Inflammatory macrophage treated with lipopolysaccharide for 1 hour (primary cell): ENCODE results near the gene BLVRB.
"Not testable (repeated sequence)": the region's sequence is repeated elsewhere in the genome, so short reads cannot be mapped to it uniquely, and the experiment has no call there.

ENCODE experiments used
- DNase-seq, 2 donors: peaks; one replicate each; pipeline ENCODE4 v3.0.0-alpha.2; 2020 to 2022

The BLVRB gene

DNA sequence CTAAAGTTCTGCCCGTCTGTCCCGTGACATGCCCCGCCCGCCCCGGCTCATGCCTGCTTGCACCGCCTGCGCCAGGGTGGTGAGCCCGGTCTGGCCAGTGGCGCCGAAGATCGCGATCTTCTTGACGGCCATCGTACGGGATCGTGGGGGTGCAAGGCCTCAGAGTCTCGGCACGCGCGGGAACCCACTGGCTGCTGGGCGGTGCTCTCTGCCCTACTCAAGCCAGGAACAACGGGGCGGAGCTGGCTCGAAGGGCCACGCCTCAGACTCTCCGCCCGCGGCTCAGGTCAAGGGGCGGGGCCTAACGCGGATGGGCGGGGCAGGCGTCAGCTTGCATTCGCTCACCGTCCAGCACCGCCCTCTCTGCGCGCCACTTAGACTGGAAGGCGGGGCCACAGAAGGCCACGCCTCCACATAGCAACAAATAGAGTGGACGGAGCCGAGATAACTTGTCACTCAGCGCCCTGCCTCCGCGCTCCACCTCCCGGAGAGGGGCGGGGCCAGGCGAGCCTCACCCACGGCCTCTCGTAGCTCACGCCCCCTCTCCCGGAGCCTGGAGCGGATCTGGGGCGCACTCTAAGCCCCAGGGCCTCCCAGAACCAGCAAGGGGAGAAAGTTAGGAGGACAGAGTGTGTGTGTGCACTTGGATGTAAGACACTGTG is at the start of gene BLVRB:
Gene BLVRB (minus strand): TSS at position 189 of the 662 bp plus-strand sequence. CDS start 57 bp downstream, at position 132.
- DNase-seq: peak; percentile 99 to 100

DNA sequence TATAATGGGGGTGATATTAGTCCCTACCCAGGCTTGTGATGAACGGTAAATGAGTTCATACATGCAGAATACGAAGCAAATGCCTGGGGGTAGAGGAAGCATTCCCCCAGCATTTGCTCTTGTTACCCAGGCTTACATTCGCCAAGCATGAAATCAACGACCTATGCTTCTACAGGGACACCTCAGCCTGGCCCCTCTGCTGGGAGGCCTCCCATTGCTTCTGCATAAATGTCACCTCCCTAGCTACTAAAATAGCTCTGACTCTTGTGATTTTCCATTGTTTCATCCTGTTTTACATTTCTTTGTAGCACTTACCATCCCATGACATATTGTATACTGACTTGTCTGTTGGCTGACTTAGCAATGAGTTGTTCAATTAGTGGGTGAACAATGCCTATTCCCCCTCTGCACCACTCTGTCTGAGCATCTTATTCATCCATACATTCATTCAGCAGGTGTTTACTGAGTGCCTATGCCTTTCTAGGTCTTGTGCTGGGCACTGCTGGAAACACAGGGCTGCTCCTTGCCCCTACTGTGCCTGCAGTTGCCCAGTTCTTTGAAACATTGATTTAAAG is 48.3 kb upstream of the BLVRB start:
- no peak for DNase-seq

DNA sequence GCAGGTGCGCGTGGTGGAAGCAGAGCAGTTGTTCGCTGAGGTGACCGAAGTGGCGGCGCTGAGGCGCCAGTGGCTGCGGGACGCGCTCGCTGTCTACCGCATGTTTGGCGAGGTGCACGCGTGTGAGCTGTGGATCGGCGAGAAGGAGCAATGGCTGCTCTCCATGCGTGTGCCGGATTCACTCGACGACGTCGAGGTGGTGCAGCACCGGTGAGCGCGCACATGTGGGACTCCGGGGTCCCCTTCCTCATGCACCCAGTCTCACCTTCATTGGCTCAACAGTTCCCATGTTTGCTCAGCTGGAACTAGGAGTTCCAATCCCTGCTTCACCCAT is 47.8 kb upstream of the BLVRB start:
- no peak for DNase-seq

DNA sequence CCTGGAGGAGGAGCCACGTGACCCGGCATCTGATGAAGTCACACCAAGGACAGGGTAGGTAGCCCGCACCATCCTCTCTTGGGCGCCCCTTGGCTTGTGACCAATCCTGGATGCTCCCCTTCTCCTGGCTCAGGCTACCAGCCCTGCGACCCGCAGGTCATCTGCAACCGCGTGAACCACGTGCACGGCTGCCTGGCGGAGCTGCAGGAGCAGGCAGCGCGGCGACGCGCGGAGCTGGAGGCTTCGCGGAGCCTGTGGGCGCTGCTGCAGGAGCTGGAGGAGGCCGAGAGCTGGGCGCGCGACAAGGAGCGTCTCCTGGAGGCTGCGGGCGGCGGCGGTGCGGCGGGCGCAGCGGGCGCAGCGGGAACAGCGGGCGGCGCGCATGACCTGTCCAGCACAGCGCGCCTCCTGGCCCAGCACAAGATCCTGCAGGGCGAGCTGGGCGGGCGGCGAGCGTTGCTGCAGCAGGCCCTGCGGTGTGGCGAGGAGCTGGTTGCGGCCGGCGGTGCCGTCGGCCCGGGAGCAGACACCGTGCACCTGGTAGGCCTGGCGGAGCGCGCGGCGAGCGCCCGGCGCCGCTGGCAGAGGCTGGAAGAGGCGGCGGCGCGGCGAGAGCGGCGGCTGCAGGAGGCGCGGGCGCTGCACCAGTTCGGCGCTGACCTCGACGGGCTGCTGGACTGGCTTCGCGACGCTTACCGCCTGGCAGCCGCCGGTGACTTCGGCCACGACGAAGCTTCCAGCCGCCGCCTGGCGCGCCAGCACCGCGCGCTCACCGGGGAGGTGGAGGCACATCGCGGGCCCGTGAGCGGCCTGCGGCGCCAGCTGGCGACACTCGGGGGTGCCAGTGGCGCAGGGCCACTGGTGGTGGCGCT is 47.2 kb upstream of the BLVRB start:
- DNase-seq: no peak

DNA sequence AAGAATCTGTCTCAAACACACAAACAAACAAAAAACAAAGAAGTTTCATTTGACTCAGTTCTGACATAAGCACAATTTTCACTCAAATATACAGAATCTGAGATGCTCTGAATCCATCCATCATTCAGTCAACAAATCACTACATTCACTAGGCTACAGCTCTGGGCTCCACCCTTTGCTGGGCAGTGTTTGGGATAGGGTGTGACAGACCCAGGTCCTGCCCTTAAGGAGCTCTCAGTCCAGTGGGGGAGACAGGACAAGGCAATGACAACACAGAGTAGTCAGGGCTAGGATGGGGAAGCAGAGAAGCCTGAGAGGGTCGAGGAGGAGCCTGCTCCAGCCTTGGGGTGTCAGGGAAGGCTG is 46.5 kb upstream of the BLVRB start:
- no peak for DNase-seq

DNA sequence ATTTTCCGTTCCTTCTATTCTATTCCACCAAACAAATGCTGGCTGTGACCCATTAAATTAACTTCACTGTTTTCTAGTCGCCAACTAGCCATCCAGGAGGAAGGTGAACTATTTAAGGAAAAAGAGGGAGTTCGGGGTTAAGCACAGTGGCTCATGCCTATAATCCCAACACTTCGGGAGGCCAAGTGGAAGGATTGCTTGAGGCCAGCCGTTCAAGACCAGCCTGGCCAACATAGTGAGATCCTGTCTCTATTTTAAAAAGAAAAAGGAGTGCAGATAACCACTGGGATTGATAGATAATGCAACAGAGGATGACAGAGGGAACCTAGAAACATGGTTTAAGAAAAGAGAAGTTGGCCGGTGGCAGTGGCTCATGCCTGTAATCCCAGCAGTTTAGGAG is 45.9 kb upstream of the BLVRB start:
- no peak for DNase-seq

DNA sequence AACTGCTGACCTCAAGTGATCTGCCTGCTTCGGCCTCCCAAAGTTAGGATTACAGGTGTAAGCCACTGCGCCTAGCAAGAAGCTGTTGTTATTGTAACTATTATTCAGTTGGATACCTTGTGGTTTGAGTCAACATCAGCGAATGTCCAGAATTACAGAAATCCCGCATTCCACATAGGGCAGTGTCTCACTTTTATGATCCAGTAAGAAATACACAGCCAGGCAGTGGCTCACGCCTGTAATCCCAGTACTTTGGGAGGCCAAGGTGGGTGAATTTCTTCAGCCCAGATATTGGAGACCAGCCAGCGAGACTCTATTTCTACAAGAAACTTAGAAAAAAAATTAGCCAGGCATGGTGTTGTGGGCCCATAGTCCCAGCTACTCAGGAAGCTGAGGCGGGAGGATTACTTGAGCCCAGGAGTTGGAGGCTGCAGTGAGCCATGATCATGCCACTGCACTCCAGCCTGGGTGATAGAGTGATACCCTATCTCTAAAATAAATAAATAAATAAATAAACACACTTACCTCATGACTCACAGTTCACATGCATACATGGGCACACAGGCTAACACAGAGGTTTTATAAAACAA is 45.1 kb upstream of the BLVRB start:
- DNase-seq: no peak

DNA sequence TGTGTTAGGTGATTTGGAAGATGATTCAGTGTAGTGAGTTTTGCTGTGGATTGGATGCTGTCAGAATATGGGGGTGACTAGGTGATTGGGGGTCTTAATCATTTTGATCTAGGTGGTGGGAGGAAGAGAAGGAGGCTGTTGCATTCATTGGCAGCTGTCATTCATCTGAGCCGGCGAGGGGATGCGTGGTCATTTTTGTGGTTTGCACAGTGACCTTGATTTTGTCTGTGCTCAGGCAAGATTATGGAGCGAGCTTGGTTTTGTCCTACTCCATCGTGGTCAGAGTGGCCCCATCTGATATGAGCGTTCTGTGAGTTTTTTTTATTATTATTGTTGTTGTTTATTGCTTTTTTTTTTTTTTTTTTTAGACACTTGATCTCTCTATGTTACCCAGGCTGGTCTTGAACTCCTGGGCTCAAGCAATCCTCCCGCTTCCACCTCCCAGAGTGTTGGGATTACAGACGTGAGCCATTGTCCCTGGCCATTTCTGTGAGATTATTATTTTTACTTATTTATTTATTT is 43.3 kb upstream of the BLVRB start:
- no peak for DNase-seq

DNA sequence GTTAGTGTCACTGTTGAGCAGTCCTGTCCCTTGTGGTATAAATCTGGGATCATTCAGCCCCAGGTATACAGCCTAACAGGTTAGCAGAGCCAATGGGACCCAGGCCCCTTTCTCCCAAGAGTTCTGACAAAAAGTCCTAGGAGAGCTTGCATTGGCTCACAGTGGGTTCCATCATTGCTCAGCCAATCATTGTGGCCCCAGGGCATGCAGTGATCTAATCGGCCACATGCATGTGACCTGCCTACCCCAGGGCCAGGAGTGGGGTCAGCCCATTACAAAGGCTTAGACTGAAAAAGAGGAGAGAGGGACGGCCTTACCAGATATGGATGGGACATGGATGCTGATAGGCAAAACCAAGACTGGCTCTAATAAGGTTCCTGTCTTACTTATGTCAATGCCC is 42.3 kb upstream of the BLVRB start:
- no peak for DNase-seq

DNA sequence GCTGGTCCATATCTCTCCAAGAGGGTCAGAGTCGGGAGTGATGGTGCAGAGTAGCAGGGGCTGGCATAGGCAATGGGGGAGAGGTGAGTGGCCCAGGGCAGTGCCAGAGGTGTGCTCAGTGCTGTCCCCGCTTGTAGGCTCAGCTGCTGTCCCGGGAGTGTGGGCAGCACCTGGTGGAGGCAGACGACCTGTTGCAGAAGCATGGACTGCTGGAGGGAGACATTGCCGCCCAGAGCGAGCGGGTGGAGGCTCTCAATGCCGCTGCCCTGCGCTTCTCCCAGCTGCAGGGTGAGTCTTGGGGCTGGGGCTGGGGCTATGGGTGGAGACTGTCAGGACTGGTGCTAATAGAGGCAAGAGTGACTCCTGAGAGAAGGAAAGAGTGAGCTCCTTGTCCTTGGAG is 40.6 kb upstream of the BLVRB start:
- DNase-seq: no peak

DNA sequence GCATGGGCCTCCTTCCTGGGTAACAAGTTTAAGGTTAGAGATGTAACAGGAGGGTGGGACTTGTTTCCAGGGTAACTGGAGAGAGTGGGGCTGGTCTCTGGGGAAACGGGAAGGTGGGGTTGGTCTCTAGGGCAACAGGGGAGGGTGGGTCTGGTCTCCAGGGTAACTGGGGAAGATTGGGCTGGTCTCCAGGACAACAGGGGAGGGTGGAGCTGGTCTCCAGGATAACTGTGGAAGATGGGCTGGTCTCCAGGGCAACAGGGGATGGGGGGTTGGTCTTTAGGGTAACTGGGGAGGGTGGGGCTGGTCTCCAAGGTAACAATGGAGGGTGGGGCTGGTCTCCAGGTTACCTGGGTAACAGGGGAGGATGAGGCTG is 37.8 kb upstream of the BLVRB start:
- no peak for DNase-seq

DNA sequence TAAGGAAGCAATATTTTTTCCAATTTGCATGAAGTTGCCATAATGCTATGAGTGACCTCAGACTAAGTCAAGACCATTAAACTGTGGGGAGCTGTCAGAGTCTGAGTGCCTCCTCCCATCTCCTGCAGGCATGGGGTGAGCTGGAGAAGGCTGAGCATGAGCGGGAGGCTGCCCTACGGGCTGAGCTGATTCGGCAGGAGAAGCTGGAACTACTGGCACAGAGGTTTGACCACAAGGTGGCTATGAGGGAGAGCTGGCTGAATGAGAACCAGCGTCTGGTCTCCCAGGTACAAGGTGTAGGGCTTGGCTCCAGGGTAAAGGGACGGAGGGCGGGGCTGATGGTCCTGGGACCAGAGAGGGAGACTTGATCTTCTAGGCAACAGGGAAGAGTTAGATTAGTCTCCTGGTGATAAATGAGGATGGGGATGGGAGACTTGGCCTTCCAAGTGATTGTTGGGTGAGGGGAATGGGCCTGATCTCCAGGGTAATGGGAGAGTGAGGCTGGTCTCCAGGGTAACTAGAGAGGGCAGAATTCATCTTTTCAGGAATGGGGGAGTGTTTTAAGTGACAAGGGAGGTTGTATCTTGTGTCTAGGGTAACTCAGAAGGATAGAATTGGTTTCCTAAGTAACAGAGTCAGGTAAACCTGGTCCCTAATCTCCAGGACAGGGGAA is 37.2 kb upstream of the BLVRB start:
- DNase-seq: no peak

DNA sequence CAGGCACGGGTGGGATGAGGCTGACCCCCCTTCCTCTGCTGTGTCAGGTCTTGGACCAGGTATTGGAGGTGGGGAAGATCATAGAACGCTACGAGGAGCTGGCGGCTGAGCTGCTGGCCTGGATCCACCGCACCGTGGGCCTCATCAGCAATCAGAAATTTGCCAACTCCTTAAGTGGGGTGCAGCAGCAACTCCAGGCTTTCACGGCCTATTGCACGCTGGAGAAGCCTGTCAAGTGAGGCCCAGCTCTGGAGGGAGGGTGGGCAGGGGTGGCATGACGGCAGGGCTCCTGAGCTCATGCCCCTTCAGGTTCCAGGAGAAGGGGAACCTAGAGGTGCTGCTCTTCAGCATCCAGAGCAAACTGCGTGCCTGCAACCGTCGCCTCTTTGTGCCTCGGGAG is 36.5 kb upstream of the BLVRB start:
- DNase-seq: no peak

DNA sequence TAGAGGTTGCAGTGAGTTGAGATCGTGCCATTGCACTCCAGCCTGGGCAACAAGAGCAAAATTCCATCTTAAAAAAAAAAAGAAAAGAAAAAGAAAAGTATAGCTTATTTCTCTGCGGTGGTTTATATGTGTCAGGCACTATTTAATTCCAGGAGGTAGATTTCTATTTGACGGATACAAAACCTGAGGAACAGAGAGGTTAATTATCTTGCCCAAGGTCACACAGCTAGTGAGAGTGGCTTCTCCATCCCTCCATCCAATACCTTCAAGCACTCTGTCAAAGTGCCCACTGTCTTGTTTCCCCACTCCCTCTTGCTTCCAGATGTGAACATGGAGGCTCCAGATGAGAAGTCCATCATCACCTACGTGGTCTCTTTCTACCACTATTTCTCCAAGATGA is 36.1 kb upstream of the BLVRB start:
- DNase-seq: no peak

DNA sequence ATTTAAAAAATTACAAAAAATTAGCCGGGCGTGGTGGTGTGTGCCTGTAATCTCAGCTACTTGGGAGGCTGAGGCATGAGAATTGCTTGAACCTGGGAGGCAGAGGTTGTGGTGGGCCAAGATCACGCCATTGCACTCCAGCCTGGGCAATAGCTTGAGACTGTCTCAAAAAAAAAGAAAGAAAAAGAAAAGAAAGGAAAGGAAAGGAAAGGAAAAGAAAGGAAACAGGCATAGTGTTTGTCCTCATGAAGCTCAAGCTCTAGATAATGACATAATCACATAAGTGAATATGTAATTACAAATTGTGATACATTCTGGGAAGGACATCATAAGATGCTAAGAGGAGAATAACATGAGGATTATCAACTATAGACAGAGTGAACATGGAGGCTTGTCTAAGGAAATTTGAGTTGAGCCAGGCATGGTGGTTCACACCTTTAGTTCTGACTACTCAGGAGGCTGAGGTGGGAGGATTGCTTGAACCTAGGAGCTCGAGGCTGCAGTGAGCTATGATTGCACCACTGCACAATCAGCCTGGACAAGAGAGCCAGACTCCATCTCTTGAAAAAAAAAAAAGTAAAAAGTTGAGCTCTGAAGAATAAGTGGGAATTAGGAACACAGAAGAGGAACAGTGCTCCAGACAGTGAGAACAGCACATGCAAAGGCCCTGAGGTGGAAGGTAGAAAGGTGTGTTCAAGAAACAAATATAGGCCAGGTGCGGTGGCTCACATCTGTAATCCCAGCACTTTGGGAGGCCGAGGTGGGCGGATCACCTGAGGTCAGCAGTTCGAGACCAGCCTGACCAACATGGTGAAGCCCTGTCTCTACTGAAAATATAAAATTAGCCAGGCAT is 35.4 kb upstream of the BLVRB start:
- not testable (repeated sequence) for DNase-seq

DNA sequence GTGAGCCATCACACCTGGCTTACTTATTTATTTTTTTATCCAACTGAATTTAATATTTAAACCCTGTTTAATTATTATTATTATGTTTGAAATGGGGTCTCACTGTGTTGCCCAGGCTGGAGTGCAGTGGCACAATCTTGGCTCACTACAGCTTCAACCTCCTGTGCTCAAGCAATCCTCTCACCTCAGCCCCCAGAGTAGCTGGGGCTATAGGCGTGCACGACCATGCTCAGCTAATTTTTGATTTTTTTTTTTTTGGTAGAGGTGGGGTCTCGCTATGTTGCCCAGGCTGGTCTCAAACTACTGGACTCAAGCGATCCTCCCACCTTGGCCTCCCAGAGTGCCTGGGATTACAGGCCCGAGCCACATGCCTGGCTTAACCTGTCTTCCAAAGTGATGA is 33.8 kb upstream of the BLVRB start:
- DNase-seq: no peak

DNA sequence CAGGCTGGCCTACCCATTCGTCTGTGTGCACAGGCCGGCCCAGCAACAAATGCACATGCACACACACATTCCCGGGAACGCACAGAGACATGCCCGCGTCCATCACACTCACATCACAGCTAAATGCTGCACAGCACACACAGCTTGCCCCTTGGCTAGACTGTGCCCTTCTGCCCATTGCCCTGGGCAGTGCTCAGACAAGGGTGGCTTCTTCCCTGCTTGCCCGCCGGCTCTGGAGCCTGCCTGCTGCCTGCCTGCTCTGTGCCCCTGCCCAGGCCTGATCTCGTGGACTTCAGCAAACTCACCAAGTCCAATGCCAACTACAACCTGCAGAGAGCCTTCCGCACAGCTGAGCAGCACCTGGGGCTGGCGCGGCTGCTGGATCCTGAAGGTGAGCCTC is 31.7 kb upstream of the BLVRB start:
- no peak for DNase-seq

DNA sequence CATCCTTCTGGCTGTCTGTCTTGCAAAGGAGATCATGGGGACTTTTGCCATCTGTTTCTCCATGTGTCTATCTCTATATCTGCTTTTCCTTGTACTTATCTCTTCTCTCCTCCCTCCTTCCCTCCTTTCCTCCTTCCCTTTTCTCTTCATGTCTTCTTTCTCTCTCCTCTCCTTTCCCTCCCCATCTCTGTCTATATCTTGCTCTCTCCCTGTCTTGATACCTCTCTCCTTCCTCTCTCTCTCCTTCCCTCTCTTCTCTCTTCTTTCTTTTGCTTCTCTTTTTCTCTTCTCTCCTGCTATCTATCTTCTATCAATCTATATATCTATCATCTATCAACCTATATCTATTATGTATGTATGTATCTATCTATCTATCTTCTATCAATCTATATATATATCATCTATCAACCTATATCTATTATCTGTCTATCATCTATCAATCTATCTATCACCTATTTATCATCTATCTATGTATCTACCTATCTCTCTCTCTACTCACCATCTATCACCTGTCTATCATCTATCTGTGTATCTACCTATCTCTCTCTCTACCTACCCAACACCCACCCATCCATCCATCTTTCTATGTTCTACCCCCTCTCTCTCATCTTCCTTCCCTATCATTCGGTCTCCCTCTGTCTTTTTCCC is 28.8 kb upstream of the BLVRB start:
- DNase-seq: no peak

DNA sequence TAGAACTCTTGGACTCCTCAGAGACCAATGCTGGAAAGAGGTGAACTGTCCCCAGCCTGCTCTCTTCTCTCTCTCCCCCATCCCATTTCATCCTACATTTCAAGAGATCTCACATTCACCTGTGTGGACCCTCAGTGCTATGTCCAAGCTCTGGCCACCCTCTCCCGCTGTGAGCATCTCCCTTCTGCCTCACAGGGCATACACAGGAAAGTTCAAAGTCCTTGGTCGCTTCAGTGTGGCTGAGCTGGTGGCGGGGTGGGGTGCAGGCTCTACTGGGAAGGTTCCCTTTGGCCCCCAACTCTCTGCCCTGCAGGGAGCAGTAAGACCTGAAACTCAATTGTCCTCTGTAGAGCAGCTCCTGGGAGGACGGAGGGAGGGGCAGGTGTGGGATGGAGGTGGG is 28.2 kb upstream of the BLVRB start:
- no peak for DNase-seq

DNA sequence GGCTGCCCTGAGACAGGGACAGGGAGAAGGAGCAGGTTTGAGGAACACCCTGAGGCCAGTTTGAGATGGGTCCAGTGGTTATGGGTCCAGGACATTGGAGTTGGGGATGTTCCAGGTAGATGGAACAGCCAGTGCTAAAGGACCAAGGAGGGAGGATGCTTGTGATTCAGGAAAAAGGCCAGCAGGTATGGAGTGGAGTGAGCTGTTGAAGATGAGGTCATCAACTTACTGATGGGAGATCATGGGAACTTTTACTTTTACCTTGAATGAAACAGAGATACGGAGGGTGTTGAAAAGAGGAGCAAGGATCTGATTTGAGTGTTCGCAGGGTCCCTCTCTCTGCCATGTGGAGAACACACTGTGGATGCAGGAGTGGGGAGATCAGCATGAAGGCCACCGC is 26.7 kb upstream of the BLVRB start:
- no peak for DNase-seq

DNA sequence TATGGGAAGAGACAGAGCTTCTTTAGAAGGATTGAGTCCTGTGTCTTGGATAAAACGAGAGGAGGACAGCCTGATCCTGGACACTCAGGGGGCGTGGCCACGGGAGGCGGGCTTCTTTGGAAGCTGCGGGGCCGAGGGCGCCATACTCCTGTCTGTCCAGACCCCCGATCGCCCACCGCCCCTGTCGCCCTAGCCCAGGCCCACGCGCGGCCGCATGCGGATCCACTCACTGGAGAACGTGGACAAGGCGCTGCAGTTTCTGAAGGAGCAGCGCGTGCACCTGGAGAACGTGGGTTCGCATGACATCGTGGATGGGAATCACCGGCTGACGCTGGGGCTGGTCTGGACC is 24.3 kb upstream of the BLVRB start:
- no peak for DNase-seq

DNA sequence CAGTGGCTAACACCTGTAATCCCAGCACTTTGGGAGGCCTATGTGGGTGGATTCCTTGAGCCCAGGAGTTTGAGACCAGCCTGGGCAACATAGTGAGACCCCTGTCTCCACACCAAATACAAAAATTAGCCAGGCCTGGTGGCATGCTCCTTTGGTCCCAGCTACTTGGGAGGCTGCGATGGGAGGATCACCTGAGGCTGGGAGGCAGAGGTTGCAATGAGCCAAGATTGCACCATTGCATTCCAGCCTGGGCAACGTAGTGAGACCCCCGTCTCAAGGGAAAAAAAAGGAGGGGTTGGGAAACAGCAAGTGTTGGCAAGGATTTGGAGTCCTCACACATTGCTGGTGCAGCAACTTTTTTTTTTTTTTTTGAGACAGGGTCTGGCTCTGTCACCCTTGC is 20.5 kb upstream of the BLVRB start:
- no peak for DNase-seq
